NCI-H345 (cell line): ENCODE results near the gene CFAP410.

Experiments
- DNase-seq: peaks from one replicate; lab custom pipeline; 2025; lab: John Stamatoyannopoulos, UW

The CFAP410 gene

DNA sequence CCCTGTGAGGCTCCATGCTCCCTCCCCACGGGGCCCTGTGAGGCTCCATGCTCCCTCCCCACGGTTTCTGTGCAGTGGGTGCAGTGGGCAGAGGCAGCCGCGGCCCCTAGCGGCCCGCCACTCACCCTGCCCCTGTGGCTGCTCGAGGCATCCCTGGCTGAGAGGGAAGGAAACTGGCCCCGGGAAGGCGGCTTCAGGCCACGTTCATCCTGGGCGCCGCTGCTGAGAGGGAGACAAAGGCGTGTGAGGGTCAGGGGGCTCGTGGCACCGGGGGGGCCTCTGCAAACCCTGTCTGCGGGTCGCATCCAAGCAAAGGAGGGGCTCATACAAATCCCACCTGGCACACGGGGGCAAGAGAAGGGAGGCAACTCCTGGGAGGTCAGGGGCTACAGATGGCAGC is 8.5 kb downstream of the CFAP410 start:
- no peak for DNase-seq

- no peak for DNase-seq
These were observed 9.1 kb downstream of the CFAP410 start for GRCh38 chr21:44329971-44330681.

DNA sequence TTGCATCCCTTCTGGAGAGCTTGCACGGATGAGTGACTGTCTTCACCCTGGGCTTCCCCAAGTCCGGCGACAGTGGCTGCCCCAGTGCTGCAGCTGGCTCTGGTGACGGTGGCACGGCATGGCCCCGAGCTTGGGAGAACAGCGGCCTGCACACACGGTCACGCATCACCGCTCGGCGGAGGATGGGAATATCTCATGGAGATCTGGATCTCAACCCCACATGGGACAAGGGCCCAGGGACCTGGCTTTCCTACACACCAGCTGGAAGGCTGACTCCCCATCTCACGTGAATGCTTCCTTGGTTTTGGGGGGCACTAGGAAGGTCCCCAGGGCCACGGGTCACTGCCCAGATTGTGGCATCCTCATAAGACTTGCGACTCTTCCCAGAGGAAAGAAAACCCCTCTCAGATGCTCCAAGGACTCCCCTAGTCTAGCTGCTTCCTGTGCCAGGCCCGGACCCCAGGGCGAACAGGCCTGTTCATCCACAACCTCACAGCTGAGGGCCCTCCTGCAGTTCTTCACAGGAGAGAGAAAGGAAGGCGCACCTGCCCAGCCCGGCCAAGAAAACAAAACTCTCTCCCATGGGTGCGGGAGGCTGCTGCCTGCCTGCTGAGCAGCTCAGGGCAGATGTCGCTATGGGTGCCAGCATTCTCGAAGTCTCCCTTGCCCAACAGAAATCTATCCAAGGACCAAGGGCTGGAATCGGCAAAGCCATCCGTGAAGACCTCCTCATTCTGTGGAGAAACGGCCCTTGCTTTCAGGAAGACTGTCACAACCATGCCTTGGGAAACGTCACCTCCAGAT is 9.9 kb downstream of the CFAP410 start:
- peak; percentile 84 for DNase-seq

DNA sequence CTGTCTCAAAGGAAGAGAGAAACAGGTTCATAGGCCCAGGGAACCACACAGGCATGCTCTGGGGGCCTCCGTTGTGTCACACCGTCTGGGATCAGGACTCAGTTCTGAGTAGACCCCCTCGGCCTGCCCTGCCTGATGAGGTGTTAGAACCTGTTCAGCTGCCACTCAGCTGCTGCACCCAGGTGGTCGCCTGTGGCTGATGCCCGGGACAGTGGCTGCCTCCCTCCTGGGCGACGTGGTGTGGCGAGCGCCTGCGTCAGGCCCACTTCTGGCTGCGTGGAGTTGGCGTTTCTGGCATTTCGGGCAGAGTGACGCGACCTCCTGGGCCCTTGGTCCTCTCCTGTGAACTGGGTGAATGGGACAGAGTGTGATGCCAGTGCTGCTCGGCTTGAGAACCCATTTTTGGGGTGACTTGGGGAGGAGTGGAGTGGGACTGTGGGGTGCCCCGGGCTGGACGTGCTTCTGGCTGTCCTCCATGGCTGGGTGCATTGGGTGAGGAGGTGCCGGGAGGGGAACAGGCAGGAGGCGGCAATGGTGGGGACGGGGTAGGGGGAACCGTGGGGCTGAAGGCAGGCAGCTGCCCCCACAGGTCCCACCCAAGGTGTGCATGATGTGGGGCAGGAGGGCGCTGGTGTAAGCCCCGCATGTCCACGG is 10.8 kb downstream of the CFAP410 start:
- DNase-seq = no peak

DNA sequence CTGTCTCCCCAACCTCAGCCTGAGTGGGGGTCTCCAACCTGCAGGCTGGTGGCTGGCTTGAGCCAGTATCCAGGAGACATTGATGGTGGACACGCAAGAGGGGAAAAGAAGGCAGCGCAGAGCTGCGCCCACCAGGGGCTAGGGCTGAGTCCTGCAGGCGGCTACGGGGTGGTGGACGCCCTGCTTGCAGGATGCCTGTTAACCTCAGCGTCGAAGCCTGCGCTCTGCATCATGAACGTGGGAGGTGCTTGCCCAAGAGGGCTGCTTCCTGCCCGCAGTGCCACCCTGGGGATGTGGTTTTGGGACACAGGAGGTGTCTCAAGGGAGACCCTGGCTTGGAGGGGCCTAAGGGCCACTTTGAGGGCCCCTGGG is 11.6 kb downstream of the CFAP410 start:
- DNase-seq = no peak

DNA sequence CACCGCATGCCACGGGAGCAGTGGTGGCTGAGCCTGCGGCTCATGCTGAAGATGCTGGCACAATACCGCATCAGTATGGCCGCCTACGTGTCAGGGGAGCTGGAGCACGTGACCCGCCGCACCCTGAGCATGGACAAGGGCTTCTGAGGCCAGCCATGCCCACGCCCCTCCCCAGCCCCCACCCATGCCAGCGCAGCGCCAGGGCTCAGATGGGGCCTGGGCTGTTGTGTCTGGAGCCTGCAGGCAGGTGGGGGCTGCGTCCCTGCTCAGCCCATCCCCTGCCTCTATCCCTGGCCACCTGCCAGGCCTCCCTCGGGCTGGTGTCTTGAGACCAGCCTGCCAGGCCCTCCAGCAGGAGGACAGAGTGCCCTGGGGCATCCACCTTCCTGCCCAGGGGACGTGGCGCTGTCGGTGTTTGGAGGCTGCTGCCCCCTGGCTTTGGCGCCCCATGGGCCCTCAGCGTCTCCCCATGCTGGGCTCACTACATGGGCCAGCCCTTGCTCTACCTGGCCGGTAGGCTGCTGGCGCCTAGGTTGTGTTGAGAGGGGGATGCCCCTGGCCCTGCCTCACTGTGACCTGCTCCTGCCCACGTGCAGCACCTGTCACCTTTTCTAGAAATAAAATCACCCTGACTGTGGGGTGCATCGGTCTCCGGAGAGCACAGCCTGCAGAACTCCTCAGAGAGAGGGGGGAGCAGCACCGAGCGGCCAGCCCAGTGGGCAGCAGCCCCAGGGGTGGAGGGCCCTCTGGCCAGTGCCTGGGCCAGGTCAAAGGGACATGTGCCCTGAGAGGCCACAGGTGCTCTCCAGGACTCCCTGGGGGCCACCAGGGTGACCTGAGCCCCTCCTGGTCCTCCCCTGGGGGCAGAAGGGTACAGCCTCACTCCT is 12.2 kb downstream of the CFAP410 start:
- DNase-seq = peak; percentile 16

DNA sequence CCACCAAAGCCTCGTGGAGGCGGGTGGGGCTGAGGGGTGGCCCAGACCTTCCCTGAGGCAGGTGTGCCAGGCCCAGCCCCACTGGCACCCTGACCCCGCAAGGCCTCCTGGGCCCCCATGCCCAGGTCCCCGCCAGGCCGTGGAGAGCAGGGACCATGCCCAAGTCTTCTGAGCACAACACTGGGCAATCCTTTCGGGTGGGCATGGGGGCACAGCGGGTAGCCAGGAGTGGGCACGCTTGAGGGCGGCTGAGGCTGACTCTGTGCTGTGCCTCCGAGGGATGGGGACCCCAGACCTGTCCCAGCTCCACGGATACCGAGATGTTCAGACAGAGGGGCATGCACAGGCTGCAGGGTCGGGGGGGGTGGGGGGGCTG is 12.9 kb downstream of the CFAP410 start:
- DNase-seq = no peak

- DNase-seq = no peak
These were observed 13.6 kb downstream of the CFAP410 start for GRCh38 chr21:44325386-44326271.

DNA sequence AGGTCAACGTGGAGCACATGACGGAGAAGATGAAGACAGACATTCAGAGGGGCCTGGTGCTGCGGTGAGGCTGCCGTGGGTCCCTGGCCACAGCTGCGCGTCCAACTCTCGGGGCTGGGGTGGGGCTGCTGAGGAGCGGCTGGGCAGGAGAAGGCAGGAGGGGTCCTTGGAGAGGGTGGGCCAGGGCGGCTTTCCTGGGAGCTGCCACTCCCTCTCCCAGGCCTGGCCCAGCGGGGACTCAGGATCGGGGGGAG is 14.4 kb downstream of the CFAP410 start:
- no peak for DNase-seq

GRCh38 chr21:44324106-44324853 is 14.9 kb downstream of the CFAP410 start:
- DNase-seq = no peak

DNA sequence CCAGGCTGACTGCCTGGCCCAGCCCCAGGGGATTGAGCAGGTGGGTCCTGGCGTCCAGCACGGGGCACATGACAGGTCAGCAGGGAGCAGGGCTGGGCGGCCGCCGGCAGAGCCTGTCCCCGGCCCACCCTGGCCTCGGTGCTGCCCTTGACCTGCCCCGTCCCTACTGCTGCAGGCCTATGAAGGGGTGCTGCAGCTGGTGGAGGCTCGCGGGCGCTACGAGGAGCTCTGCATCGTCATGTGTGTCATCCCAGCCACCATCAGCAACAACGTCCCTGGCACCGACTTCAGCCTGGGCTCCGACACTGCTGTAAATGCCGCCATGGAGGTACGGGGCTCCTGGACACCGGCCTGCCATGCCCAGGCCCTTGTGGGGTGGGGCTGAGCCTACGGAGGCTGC is 15.6 kb downstream of the CFAP410 start:
- DNase-seq = no peak

DNA sequence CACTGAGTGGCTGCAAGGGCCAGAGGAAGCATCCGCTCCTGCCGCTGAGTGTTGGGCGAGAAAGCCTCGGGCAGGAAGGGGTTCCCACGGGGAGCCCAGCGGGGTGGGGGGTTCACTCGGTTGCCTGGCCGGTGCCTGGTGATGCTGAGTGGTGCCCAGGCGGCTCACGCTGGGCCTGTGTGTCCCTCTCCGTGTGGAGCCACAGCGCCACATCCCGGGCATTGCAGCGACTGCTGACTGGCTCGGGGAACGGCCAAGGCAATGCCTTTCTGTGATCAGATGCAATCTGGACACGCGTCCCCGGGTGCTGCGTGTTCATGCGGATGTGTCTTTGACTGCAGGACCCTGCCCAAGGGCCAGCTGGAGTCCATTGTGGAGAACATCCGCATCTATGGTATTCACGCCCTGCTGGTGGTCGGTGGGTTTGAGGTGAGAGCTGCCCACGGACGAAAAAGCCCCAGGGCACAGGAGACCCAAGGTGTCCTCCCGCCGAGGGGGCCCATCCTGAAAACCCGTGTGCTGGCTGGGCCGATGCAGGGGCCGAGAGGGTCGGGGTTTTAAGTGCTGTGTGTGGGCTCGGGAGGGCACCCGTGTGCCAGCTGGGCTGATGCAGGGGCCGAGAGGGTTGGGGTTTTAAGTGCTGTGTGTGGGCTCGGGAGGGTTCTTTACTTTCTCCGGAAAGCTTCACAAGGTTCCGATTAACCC is 16.4 kb downstream of the CFAP410 start:
- DNase-seq = no peak

- no peak for DNase-seq
These were observed 17.2 kb downstream of the CFAP410 start for GRCh38 chr21:44321846-44322450.

DNA sequence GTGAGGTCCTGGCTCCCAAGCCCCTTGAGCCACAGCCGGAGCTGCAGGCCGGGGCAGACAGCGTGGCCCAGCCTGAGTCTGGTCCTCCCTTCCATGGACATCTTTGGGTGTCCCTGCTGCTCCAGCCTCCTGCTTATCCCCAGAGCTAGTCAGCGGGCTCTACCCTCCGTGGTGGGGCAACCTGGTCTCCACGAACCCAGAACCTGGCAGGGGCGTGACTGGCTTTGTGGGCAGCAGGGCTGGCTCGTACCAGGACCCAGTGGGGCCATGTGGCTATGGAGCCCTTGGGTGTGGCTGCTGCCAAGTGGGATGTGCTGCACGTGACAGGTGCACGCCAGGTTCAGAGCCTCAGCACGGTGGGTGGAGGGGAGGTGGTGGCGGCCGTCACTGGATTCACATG is 18.3 kb downstream of the CFAP410 start:
- no peak for DNase-seq

DNA sequence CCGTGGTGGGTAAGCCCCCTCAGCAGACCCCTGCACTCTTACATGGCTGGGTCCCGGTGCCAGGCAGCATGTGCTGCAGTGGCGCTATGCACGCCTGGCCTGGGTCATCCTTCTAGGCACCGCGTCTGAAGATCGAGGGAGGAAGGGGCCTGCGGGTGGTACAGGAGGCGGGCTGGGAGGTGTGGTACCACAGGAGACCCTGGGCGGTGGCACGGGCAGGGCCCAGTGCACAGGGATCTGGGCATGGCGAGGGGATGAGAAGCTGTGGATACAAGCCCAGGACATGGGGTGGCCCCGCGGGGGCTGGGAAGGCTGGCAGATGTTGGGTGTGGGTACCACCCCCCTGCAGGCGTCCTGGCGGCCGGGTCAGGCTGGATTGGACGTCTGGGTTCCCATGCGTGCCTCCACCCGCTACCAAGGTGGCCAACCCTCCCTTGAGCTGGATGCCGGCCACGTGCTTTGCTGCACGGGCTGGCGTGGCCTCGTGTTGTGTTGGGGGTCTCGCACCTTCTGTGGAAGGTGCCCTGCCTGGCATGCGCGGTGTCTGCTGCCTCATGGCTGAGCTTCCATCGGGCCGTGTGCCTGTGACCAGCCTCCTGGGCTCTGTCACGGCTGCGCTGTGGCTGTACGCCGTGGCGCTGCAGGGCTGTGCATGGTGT is 19.7 kb downstream of the CFAP410 start:
- DNase-seq = no peak

- no peak for DNase-seq
These were observed 20.5 kb downstream of the CFAP410 start for GRCh38 chr21:44318489-44319285.

DNA sequence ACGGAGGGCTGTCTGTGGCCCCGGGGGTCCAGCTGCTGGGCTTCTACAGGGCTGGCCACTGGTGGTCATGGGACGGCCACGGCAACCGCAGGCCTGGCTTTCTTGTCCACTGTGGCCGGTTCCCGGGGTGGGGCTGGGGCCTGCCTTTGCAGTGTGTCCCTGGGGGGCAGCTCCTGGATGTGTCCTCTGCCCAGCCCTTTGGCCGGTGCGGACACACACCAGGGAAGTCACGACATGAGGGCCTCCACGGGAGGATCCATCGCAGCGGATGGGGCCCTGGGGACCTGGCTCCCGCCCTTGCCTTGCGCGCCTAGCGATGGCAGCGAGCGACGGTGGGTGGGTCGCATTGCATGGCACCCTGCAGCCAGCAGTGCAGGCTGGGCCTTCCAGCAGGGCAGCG is 21.3 kb downstream of the CFAP410 start:
- DNase-seq = no peak

- DNase-seq = no peak
These were observed 21.9 kb downstream of the CFAP410 start for GRCh38 chr21:44317241-44317782.
